ENCODE results near the gene UBA7. TPM values are rescaled to one million over a fixed set of nuclear protein-coding genes. Genes with fewer than 3 reads are reported as not detected.

The UBA7 gene
- total and polyA plus RNA-seq, 2 of the 13 experiments (the other 11 are each of a cell fraction or from before 2014, with no cell fraction given) = 9.5 to 16.5 TPM

GRCh38 chr3:49786357-49787181, 27.2 kb downstream of the UBA7 start, which contains the start of gene IP6K1 (continued):
- TF ChIP-seq SCMH1 (CRISPR knock-in tag; IDR thresholded peaks at IDR 0.05; ENCODE audit: borderline replicate concordance) (no peak), GABPA (IDR thresholded peaks at IDR 0.05; ENCODE audit: low read depth, low read length) (peak; percentile 63), GABPA (CRISPR knock-in tag; IDR thresholded peaks at IDR 0.05; ENCODE audit: low read depth) (peak; percentile 81), ZBTB3 (CRISPR knock-in tag; IDR thresholded peaks at IDR 0.05; ENCODE audit: borderline replicate concordance, low read depth) (no peak), ESRRA (CRISPR knock-in tag; IDR thresholded peaks at IDR 0.05; ENCODE audit: low read depth) (no peak), SMAD1 (CRISPR knock-in tag; IDR thresholded peaks at IDR 0.05; ENCODE audit: borderline replicate concordance, low read depth) (no peak), ZNF230 (CRISPR knock-in tag; IDR thresholded peaks at IDR 0.05) (peak; percentile 24; the same call in 1 of the 2 replicates), ZNF563 (CRISPR knock-in tag; IDR thresholded peaks at IDR 0.05) (peak; percentile 92; the same call in 1 of the 2 replicates), RFX3 (CRISPR knock-in tag; IDR thresholded peaks at IDR 0.05) (peak; percentile 82), IRF9 (CRISPR knock-in tag; IDR thresholded peaks at IDR 0.05; ENCODE audit: borderline replicate concordance) (0 out of 2 replicates have a peak, but pooled peaks have one; percentile 22), ZNF687 (CRISPR knock-in tag; IDR thresholded peaks at IDR 0.05) (peak; percentile 99), CREM (IDR thresholded peaks at IDR 0.05) (peak; percentile 82), CREM (CRISPR knock-in tag; IDR thresholded peaks at IDR 0.05) (no peak), HNRNPH1 (optimal IDR thresholded peaks at IDR 0.05; ENCODE audit: low read depth, low read length) (no peak), RARA (CRISPR knock-in tag; IDR thresholded peaks at IDR 0.05) (0 out of 2 replicates have a peak, but pooled peaks have one; percentile 33), ZNF282 (IDR thresholded peaks at IDR 0.05; ENCODE audit: partially characterized antibody) (no peak), ARNT (IDR thresholded peaks at IDR 0.05) (no peak)
- TF ChIP-seq, protein P1, sequence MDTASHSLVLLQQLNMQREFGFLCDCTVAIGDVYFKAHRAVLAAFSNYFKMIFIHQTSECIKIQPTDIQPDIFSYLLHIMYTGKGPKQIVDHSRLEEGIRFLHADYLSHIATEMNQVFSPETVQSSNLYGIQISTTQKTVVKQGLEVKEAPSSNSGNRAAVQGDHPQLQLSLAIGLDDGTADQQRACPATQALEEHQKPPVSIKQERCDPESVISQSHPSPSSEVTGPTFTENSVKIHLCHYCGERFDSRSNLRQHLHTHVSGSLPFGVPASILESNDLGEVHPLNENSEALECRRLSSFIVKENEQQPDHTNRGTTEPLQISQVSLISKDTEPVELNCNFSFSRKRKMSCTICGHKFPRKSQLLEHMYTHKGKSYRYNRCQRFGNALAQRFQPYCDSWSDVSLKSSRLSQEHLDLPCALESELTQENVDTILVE (CRISPR knock-in tag; IDR thresholded peaks at IDR 0.05) = no peak
- TF ChIP-seq, protein P2, sequence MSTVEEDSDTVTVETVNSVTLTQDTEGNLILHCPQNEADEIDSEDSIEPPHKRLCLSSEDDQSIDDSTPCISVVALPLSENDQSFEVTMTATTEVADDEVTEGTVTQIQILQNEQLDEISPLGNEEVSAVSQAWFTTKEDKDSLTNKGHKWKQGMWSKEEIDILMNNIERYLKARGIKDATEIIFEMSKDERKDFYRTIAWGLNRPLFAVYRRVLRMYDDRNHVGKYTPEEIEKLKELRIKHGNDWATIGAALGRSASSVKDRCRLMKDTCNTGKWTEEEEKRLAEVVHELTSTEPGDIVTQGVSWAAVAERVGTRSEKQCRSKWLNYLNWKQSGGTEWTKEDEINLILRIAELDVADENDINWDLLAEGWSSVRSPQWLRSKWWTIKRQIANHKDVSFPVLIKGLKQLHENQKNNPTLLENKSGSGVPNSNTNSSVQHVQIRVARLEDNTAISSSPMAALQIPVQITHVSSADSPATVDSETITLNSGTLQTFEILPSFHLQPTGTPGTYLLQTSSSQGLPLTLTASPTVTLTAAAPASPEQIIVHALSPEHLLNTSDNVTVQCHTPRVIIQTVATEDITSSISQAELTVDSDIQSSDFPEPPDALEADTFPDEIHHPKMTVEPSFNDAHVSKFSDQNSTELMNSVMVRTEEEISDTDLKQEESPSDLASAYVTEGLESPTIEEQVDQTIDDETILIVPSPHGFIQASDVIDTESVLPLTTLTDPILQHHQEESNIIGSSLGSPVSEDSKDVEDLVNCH (CRISPR knock-in tag; IDR thresholded peaks at IDR 0.05) = no peak
- TF ChIP-seq, protein P3, sequence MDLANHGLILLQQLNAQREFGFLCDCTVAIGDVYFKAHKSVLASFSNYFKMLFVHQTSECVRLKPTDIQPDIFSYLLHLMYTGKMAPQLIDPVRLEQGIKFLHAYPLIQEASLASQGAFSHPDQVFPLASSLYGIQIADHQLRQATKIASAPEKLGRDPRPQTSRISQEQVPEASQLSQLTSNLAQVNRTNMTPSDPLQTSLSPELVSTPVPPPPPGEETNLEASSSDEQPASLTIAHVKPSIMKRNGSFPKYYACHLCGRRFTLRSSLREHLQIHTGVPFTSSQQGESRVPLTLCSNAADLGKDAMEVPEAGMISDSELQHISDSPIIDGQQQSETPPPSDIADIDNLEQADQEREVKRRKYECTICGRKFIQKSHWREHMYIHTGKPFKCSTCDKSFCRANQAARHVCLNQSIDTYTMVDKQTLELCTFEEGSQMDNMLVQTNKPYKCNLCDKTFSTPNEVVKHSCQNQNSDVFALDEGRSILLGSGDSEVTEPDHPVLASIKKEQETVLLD (CRISPR knock-in tag; IDR thresholded peaks at IDR 0.05; ENCODE audit: low read depth) = peak; percentile 46; the same call in 1 of the 2 replicates

All from HepG2 (cell line).